Nucleus accumbens (tissue), 56 donors: ENCODE measurements around the gene PLEKHA5.
"Not testable (repeated sequence)": the region's sequence is repeated elsewhere in the genome, so short reads cannot be mapped to it uniquely, and the experiment has no call there.

Experiments used
- DNase-seq, 56 donors: peaks; one replicate each; lab custom pipeline; 2025; lab: John Stamatoyannopoulos, UW

The PLEKHA5 gene

DNA sequence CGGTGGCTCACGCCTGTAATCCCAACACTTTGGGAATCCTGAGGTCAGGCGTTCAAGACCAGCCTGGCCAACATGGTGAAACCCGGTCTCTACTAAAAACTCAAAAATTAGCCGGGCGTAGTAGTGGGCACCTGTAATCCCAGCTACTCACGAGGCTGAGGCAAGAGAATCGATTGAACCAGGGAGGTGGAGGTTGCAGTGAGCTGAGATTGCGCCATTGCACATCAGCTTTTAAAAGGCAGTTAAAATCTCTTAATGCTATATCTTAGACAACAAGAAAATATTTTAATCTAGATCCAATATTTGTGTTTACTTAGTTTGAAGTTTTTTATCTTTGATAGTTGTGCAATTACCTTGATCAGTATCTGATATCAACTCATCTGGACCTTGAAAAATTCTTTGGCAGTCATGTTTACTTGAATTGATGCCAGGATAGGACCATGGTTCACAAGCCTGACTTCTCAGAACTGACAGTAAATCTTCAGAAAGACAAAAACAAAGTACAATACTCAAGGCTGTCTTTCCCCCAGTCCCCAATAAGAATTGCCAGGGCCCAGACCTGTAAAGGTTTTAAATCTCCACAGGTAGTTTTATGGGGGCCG is 174.7 kb downstream of the PLEKHA5 start:
- no peak for DNase-seq

DNA sequence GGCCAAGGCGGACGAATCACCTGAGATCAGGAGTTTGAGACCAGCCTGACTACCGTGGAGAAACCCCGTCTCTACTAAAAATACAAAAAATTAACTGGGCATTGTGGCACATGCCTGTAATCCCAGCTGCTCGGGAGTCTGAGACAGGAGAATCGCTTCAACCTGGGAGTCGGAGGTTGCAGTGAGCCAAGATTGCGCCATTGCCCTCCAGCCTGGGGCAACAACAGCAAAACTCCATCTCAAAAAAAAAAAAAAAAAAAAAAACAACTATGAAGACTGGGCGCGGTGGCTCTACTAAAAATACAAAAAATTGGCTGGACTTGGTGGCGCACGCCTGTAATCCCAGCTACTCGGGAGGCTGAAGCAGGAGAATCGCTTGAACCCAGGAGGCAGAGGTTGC is 176.1 kb downstream of the PLEKHA5 start:
- not testable (repeated sequence) for DNase-seq

DNA sequence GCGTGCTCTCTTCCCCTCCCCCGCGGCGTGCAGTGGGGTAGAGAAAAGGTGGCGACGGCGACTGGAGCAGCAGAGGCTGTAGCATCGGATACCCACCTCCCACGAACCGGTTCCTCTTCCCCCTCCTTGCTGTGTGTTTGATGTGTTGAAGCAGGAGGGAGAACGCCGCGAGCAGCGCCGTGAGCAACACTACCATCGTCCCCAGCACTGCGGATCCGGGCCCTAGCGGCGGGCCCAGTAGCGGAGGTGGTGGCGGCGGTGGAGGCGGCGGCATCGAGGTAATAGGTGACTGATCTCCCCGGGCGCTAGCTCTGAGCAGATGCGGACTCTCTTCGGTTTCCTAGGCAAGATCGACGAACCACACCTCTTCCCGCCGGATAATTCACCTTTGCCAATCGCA is 176.8 kb downstream of the PLEKHA5 start:
- DNase-seq, result no peak

DNA sequence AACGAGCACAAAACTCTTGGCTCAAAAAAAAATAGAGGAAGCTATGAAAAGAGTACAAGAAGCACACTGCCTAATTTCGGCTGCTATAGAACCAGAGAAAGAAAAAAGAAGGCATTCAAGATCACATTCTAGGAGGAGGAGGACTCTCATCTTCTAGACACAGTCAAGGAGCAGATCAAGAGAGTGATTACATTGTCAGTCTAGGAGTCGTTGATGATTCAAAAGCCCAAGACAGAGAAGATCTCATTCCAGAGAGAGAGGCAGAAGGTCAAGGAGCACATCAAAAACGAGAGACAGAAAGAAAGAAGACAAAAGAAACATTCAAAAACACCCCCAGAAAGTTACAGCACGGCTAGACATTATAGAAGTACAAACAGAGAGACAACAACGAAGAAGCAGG is 177.9 kb downstream of the PLEKHA5 start:
- DNase-seq, result no peak

DNA sequence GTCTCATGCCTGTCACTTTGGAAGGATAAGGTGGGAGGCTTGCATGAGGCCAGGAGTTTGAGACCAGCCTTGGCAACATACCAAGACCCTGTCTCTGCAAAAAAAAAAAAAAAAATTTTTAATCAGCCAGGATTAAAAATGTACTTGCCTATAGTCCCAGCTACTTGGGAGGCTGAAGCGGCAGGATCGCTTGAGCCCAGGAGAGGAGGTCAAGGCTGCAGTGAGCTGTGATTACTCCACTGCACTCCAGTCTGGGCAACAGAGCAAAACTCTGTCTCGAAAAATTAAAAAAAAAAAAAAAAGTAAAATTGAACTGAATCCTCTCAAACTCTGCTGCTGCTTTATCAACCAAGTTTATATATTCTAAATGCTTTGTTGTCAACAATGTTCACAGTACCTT is 181.6 kb downstream of the PLEKHA5 start:
- DNase-seq, result no peak

DNA sequence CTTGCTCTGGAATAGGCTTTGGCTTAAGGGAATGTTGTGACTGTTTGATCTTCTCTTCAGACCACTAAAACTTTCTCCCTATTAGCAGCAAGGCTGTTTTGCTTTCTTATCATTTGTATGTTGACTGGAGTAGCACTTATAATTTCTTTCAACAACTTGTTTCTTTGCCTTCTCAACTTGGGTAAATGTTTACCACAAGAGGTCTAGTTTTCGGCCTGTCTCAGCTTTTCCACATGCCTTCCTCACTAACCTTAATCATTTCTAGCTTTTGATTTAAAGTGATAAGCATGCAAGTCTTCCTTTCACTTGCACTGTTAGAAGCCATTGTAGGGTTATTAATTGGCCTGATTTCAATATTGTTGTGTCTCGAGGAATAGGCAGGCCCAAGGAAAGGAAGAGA is 183.1 kb downstream of the PLEKHA5 start:
- no peak for DNase-seq

DNA sequence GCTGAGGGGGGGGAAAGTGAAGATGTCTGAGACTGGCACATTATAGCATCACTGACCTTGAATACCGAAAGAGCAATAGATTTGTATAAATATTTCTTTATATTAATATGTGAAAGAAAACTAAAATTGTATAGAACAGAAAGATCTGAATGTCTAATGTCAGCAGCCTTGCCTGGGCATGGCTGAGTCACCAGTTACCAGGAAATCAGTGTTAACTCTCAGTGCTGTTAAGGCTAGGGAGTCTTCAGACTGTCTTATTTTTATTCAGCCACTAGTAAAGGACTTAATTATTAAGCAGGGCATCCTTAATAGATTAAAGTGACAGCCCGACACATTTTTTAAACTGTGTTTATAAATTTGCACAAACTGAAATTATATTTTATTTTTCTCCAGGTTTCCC is 186.9 kb downstream of the PLEKHA5 start:
- DNase-seq, result no peak

DNA sequence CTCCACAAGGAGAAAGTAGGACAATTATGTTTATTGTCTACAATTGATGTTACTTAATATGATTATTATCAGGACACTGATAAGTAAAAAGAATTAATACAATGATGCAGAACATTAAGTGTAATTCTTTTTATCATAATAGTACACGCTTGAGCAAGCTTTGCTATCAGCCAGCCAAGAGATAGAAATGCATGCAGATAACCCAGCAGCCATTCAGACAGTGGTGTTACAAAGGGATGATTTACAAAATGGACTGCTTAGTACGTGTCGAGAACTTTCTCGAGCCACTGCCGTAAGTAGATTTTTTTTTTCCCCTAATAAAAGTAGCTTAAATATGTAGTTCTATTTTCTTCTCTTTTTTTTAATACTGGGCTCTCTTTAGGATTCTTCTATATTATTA is 192.8 kb downstream of the PLEKHA5 start:
- no peak for DNase-seq

DNA sequence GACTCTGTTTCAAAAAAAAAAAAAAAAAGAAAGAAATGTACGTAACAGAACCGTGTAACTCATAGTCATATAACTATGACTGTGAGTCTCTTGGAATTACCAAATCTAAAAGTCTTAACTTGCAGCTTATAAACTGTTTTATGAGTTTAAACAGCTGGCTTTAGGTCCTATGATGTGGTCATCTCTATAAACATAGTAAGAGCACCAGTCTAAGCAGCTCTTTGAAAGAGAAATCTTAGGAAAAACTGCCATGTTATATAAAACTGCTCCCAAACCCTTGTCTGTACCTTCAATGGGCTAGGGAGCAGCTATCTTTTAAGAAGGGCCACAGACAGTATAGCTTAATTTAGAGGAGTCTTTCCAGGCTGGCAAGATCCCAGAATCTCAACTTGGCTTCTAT is 194.3 kb downstream of the PLEKHA5 start:
- DNase-seq, result no peak

DNA sequence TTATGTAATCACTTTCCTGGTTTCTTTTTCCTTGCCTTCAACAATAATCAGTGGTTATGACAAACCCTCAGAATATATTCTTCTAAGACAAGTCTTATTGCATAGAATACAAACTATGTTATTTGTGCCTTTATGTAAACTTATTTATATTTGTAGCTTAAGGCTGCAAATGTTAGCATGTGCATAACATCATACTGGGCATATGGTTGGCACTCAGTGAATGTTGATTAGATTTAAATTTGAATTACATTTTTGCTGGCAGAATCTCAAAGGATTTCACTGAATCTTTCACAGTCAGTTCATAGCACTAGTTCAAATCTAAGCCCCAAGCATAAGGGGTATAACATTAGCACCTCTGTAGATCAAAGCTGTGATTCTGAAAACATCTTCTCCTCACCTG is 196.6 kb downstream of the PLEKHA5 start:
- DNase-seq, result no peak

DNA sequence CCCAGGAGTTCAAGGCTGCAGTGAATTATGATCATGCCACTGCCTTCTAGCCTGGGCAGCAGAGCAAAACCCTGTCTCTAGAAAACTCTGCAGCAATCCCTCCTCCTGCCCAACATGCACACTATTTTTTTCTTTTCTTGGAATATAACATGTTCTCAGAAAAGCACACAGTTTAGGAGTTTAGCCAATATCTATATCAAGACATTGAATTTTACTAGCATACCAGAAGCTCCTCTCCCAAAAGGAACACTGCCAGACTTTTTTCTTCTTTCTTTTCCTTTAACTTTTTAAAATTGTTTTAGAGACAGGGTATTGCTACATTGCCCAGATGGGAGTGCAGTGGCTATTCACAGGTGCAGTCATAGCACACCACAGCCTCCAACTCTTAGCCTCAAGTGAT is 202.7 kb downstream of the PLEKHA5 start:
- no peak for DNase-seq

DNA sequence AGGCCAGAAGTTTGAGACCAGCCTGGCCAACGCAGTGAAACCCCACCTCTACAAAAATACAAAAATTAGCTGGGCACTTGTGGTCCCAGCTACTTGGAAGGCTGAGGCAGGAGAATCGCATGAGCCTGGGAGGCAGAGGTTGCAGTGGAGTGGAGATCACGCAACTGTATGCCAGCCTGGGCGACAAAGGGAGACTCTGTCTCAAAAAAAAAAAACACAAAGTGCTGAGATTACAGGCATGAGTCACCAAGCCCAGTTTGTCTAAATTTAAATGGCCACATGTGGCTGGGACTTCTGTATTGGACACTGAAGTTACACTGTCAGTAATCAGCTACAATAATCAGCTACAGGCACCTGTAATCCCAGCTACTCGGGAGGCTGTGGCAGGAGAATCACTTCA is 208.9 kb downstream of the PLEKHA5 start:
- DNase-seq, result no peak

DNA sequence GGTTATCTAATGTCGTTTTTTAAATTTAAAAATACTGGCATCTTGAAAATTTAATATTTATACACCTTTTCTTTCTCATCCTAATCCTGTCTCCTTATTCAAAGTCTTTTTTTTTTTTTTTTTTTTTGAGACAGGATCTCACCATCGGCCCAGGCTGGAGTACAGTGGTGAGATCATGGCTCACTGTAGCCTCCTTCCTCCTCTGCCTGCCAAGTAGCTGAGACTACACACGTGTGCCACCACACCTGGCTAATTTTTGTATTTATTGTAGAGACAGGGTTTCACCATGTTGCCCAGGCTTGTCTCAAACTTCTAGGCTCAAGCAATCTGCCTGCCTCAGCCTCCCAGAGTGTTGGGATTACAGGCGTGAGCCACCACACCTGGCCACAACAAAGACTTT is 221.3 kb downstream of the PLEKHA5 start:
- not testable (repeated sequence) for DNase-seq

DNA sequence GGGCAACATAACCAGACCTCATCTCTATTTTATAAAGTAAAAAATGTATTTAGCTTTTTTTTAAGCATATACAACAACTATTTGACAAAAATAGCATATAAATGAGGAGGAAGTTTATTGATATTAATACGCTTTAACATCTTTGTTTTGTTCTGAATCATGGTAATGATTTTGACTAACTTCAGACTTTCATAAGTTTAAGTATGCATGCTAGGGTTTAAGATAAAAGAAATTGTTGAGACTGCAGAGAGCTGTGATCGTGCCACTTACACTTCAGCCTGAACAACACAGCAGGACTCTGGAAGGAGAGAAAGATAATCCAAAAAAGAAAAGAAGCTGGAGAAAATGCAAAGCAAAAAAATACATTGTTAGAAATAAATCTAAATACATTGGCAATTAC is 221.8 kb downstream of the PLEKHA5 start:
- DNase-seq, result no peak

DNA sequence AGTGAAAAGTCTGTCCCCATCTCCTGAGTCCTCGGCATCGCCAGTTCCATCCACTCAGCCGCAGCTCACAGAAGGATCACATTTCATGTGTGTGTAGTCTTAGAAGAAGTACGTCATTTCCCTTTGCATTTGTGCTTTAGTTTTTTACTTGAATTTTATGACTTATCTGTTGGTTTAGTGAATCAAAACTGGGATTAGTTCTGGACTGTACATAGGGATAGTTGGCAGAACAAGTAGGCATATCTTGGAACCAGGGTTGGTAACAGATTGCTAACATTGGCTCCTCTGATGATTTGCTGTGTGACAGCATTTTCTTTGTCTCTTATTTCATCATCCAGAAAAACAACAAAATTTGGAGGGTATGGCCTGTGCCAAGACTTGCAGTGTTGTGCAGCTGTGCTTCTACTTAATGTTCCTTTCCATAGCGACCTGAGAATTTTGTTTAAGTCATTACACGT is 240.2 kb downstream of the PLEKHA5 start:
- DNase-seq, result no peak

DNA sequence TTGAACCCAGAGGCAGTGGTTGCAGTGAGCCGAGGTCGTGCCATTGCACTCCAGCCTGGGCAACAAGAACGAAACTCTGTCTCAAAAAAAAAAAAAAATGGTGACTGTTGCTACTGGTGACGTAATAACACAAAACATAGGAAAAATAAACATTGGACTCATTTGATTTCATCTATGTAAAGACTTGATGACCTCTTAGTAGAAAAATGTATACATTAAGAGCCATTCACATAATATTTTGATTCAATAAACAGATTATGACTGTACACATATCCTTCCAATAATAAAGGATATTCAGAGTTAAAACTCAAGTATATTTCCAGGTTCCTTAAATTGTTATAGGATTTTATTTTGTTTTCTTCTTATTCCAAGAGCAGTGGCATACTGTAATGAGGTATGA is 244.1 kb downstream of the PLEKHA5 start:
- no peak for DNase-seq

DNA sequence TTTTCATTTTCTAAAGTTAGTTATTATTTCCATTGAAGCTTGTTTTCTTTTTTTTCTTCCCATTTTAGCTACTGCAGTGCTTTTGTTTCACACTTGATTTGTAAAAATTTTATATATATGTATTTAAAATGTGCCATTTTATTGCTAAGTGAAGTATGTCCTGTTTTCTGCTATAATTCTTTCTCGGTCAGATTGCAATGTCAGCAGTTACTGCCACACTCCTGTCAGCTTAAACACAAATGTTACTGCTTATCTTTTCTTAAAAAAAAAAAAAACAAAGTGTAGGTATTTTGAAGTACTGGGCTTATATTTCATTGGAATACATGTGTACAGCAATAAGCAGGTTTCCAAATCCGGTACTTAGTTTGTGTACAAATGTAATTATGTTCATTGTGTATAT is 246.4 kb downstream of the PLEKHA5 start:
- no peak for DNase-seq

DNA sequence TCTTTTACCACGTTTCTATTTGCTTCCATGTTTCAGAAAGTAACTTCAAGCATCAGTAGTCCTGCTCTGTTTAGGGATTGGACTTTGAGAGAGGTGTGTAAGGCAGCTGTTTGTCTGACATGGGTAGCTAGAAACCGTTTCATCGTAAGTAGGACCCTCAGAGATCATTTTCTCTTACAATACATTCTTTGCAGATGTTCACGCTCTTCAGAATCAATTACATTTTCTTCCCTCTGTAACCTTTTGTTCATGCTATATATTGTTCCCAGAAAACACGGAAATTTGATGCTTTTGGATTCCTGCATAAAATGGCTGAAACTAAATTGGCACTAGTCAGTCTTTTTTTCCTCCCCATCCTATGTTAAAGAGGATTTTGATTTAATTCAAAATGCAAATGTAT is 247.2 kb downstream of the PLEKHA5 start:
- no peak for DNase-seq

DNA sequence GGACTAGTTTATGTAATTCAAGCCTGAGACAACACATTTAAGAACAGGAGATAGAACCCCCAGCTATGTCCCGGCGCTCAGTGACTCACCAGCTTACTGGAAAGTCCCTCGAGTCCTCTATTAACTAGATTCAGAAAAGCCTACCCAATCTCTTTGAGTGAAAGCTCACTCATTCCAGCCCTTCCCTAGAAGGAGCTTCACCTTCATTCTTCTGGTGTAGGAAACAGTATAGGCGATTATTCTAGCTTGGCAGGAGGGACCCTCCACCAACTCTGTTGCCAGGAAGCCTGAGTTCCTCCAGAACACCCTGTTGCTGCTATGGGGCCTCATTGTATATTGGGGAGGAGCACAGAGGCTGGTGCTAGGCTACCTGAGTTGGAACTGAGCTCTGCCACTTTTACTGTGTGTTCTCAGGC is 252.6 kb downstream of the PLEKHA5 start:
- DNase-seq, result no peak

DNA sequence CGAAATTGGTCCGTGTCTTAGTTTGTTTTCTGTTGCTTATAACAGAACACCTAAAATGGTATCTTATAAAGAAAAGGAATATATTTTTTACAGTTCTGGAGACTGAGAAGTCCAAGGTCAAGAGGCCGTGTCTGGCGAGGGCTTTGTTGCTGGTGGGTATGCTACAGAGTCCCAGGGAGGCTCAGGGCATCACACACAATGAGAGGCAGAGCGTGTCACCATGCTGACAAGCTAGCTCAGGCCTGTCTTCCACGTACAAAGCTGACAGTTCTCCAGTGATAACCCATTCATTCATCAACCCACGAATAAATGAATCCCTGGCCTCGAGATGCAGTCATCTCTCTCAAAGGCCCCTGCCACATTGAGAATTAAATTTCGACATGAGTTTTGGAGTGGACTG is 253.0 kb downstream of the PLEKHA5 start:
- no peak for DNase-seq

DNA sequence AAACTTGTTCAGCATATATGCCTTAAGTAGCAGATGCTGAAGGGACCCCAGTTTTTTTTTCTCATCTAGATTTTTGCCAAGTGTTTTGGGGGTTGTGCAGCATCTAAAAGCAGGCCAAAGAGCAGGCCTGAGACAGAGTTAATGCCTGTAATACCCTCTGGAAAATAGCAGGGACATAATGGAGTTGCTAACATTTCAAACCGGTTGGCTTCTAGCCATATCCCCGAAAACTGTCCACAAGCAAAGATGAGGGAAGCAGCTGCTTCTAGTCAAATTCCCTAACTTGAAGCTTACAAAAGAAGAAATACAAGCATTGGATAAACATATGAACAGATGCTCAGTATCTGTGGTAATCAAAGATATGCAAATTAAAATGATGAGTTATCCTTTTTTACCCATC is 257.6 kb downstream of the PLEKHA5 start:
- no peak for DNase-seq

DNA sequence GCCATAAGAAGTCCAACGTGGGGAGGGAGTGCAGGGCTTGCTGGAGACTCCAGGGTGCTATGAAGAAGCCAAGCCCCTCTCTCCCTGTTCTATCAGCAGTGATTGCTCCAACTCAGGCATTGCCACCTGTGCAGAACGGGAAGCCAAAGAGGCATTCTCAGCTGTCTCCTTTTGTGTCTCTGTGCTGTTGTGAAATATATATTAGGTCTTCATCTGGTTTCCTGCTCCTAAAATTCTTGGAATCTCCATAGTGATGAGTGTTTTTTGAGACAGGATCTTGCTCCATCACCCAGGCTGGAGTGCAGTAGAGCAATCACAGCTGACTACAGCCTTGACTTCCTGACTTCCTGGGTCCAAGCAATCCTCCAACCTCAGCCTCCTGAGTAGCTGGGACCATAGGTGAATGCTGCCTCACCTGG is 258.6 kb downstream of the PLEKHA5 start:
- DNase-seq, result no peak

DNA sequence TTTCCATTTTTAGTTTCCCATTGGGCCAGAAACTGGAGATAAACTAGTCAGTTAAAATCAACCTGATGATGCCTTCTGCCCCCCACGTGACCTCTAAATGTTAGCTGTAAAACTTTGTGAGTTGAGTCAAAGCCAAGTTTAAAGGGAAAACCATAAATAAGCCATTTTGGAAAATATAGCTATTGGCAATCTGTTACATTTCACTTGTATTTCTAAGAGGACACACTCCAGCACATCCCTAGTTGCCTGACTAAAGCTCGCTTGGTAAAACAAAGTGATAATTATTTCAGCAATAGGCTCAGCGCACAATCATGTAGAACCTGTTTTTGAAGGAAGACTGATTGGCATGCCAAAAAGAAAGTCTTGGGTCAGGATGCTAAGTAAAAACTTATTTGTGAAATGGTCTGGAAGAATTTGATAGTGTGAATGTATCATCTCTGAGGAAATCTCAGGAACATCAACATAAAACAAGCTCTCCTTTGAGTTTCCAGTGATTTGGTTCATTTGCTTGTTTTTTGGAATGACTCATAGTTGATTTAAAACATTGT is 260.6 kb downstream of the PLEKHA5 start:
- no peak for DNase-seq
